ENCODE measurements around the gene HOXC9. TPM values are rescaled to one million over a fixed set of nuclear protein-coding genes. Genes with fewer than 3 reads are reported as not detected.

Gene HOXC9
- total RNA-seq, 1 experiment from 2014 or later, result 11.3 TPM

GRCh38 chr12:53972722-53973235 is 27.2 kb upstream of the HOXC9 start, which contains the start of gene HOXC11:
HOXC11 (plus strand) TSS chr12:53973126; CDS start chr12:53973242, 116 bp downstream.
- H3K9me3 ChIP-seq (ENCODE audit: control insufficient read depth in 1 of 2, insufficient read depth in 1 of 2, low read depth in 1 of 2, low read length in 2 of 2), result no peaks in the 10 kb centered on the region
- peak within 1 kb of the TSS; percentile 76 for H3K4me2 ChIP-seq (ENCODE audit: low read length)
- DNase-seq (ENCODE audit: low read depth, low spot score) (no peak), ATAC-seq (no peak)
- no peaks in the 10 kb centered on the region for H3K36me3 ChIP-seq (ENCODE audit: control insufficient read depth in 1 of 2, insufficient read depth in 2 of 2, low read length in 2 of 2)
- H2AFZ ChIP-seq (ENCODE audit: low read depth, low read length, poor library complexity, severe bottlenecking), result peak within 1 kb of the TSS; percentile 16
- H3K79me2 ChIP-seq (ENCODE audit: insufficient read depth, low read length), result no peaks in the 10 kb centered on the region
- H3K9me2 ChIP-seq (ENCODE audit: insufficient read depth), result no peaks in the 10 kb centered on the region
- POLR2A ChIA-PET, result no interaction called here
- peaks cover 4% of the 10 kb centered on the region; the same call in 1 of the 2 replicates for H3K27me3 ChIP-seq (ENCODE audit: insufficient read depth, low read length)
- peak within 1 kb of the TSS; percentile 46 to 59 for H3K4me3 ChIP-seq (replicated peaks in 1 of 2; ENCODE audit: low read depth in 1 of 2, low read length in 2 of 2)
- RAD21 ChIA-PET (ENCODE audit: low non-redundant PET in 1 of 2, low total read pairs in 2 of 2, uncharacterized antibody in 2 of 2, unreplicated experiment in 2 of 2), result no interaction called here
- H3K4me1 ChIP-seq (ENCODE audit: control insufficient read depth in 1 of 2, insufficient read depth in 2 of 2, low read length in 2 of 2), result peaks cover 0 to 14% of the 10 kb centered on the region in 2 experiments; a peak in 2 of 4 replicates
- CTCF ChIA-PET, result no interaction called here
- TF ChIP-seq POLR2AphosphoS5 (IDR thresholded peaks at IDR 0.05; ENCODE audit: low read depth, low read length) (no peak), EGR1 (IDR thresholded peaks at IDR 0.05; ENCODE audit: low read depth) (no peak), JUND (IDR thresholded peaks at IDR 0.05) (no peak), SRF (IDR thresholded peaks at IDR 0.05; ENCODE audit: low read depth) (no peak), CEBPB (IDR thresholded peaks at IDR 0.05; ENCODE audit: low read depth) (no peak), SIN3A (IDR thresholded peaks at IDR 0.05; ENCODE audit: low read depth) (no peak)
- no peak within 1 kb of the TSS for H3K27ac ChIP-seq (ENCODE audit: low read depth, low read length)
- H4K20me1 ChIP-seq (ENCODE audit: insufficient read depth), result no peaks in the 10 kb centered on the region
- BruUV-seq (replicated peaks), result no TSS peak
- H3K9ac ChIP-seq (ENCODE audit: low read length), result peak within 1 kb of the TSS; percentile 63
- intact Hi-C loops (cut with micrococcal nuclease), result no loop called here

GRCh38 chr12:53973236-53974042 is 26.5 kb upstream of the HOXC9 start:
- no peaks in the 10 kb centered on the region for H3K79me2 ChIP-seq (ENCODE audit: insufficient read depth, low read length)
- intact Hi-C loops (cut with micrococcal nuclease), result no loop called here
- peak overlapping the region; percentile 76 for H3K4me2 ChIP-seq (ENCODE audit: low read length)
- no peaks in the 10 kb centered on the region for H3K36me3 ChIP-seq (ENCODE audit: control insufficient read depth in 1 of 2, insufficient read depth in 2 of 2, low read length in 2 of 2)
- ATAC-seq (peak; percentile 55), DNase-seq (ENCODE audit: low read depth, low spot score) (no peak)
- no TSS peak for BruUV-seq (replicated peaks)
- no peaks in the 10 kb centered on the region for H4K20me1 ChIP-seq (ENCODE audit: insufficient read depth)
- TF ChIP-seq MAX (IDR thresholded peaks at IDR 0.05) (no peak), RAD21 (IDR thresholded peaks at IDR 0.05; ENCODE audit: low read depth) (no peak), YY1 (IDR thresholded peaks at IDR 0.05; ENCODE audit: extremely low read depth, insufficient replicate concordance, low read depth, low read length) (no peak), POLR2AphosphoS5 (IDR thresholded peaks at IDR 0.05; ENCODE audit: low read depth, low read length) (0 out of 2 replicates have a peak, but pooled peaks have one; percentile 18), ATF3 (IDR thresholded peaks at IDR 0.05) (no peak), ZBTB33 (IDR thresholded peaks at IDR 0.05; ENCODE audit: extremely low read depth, insufficient replicate concordance, low read length) (no peak), CEBPB (IDR thresholded peaks at IDR 0.05; ENCODE audit: low read depth) (no peak)
- no peaks in the 10 kb centered on the region for H3K9me2 ChIP-seq (ENCODE audit: insufficient read depth)
- ChIA-PET CTCF (no interaction called here), RAD21 (ENCODE audit: low non-redundant PET in 1 of 2, low total read pairs in 2 of 2, uncharacterized antibody in 2 of 2, unreplicated experiment in 2 of 2) (no interaction called here), POLR2A (no interaction called here)
- H3K4me3 ChIP-seq (replicated peaks in 1 of 2; ENCODE audit: low read depth in 1 of 2, low read length in 2 of 2), result peak overlapping the region; percentile 46 to 59
- peak overlapping the region; percentile 63 for H3K9ac ChIP-seq (ENCODE audit: low read length)
- H3K27ac ChIP-seq (ENCODE audit: low read depth, low read length), result no peak overlapping the region
- H3K4me1 ChIP-seq (ENCODE audit: control insufficient read depth in 1 of 2, insufficient read depth in 2 of 2, low read length in 2 of 2), result peaks cover 0 to 14% of the 10 kb centered on the region in 2 experiments; a peak in 2 of 4 replicates
- no peaks in the 10 kb centered on the region for H3K9me3 ChIP-seq (ENCODE audit: control insufficient read depth in 1 of 2, insufficient read depth in 1 of 2, low read depth in 1 of 2, low read length in 2 of 2)
- peak overlapping the region; percentile 16 for H2AFZ ChIP-seq (ENCODE audit: low read depth, low read length, poor library complexity, severe bottlenecking)
- peaks cover 4% of the 10 kb centered on the region; the same call in 1 of the 2 replicates for H3K27me3 ChIP-seq (ENCODE audit: insufficient read depth, low read length)

All from HCT116 (cell line).